Glutamatergic neuron (in vitro differentiated cells): Measurements from ENCODE around the gene RALGAPA2. TPM values are rescaled to one million over a fixed set of nuclear protein-coding genes. Genes with fewer than 3 reads are reported as not detected.

Source experiments
- DNase-seq: peaks from one replicate; pipeline ENCODE4 v3.0.0; 2022
- H3K27ac Mint-ChIP-seq: one replicate; pipeline ENCODE4 v1.8.0; 2020; ENCODE audit warnings: mild to moderate bottlenecking, mixed read lengths, inconsistent platforms; ENCODE audit not compliant: unreplicated experiment
- H3K27me3 Mint-ChIP-seq: one replicate; pipeline ENCODE4 v1.8.0; 2020; ENCODE audit warnings: mild to moderate bottlenecking, moderate library complexity, mixed read lengths, inconsistent platforms; ENCODE audit not compliant: unreplicated experiment
- H3K36me3 Mint-ChIP-seq: one replicate; pipeline ENCODE4 v1.8.0; 2020; ENCODE audit warnings: mild to moderate bottlenecking, mixed read lengths, inconsistent platforms; ENCODE audit not compliant: unreplicated experiment
- H3K4me1 Mint-ChIP-seq: one replicate; pipeline ENCODE4 v1.8.0; 2020; ENCODE audit warnings: mild to moderate bottlenecking, low read depth, mixed read lengths, inconsistent platforms; ENCODE audit not compliant: unreplicated experiment
- H3K4me3 Mint-ChIP-seq: one replicate; pipeline ENCODE4 v1.8.0; 2020; ENCODE audit warnings: mild to moderate bottlenecking, mixed read lengths, inconsistent platforms; ENCODE audit not compliant: unreplicated experiment
- H3K9me3 Mint-ChIP-seq: one replicate; pipeline ENCODE4 v1.8.0; 2020; ENCODE audit warnings: mild to moderate bottlenecking, moderate library complexity, mixed read lengths, inconsistent platforms; ENCODE audit not compliant: unreplicated experiment
- total RNA-seq: library from RNA; stranded (reverse); fragmentation: NEBNext Ultra II Directional; extraction: Animal tissue kit (Norgen Biotek cat#: 25700); gene quantifications from one replicate; pipeline ENCODE4 v1.2.1, GENCODE V29; 2021; ENCODE audit not compliant: unreplicated experiment
- TF ChIP-seq, protein P1 (sequence below): fragments of 200-600 bp; sonication (generic); IDR thresholded peaks from one replicate; pipeline ENCODE4 v1.5.0; 2021; ENCODE audit not compliant: partially characterized antibody, unreplicated experiment

The RALGAPA2 gene
- total RNA-seq, 1 donor from 2014 or later, result 60.9 TPM

DNA sequence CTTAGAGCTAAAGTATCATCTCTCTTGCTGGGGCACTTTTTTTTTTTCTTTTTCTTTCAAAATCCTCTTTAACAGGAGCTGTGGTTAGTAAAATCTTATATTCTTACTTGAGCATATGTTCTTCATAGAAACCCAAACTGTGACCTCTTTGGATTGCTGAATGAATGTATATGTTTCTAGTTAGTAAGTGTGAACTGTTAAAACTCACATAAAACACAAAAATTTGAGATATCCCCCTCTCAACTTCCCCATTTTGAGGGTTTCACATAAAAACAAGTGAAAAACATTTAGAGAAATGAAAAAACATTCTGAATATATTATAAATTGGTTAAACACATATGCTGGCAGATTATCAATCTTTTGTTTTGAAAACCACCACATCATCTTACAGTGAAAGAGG is 266.4 kb downstream of the RALGAPA2 start:
- TF ChIP-seq, protein P1, sequence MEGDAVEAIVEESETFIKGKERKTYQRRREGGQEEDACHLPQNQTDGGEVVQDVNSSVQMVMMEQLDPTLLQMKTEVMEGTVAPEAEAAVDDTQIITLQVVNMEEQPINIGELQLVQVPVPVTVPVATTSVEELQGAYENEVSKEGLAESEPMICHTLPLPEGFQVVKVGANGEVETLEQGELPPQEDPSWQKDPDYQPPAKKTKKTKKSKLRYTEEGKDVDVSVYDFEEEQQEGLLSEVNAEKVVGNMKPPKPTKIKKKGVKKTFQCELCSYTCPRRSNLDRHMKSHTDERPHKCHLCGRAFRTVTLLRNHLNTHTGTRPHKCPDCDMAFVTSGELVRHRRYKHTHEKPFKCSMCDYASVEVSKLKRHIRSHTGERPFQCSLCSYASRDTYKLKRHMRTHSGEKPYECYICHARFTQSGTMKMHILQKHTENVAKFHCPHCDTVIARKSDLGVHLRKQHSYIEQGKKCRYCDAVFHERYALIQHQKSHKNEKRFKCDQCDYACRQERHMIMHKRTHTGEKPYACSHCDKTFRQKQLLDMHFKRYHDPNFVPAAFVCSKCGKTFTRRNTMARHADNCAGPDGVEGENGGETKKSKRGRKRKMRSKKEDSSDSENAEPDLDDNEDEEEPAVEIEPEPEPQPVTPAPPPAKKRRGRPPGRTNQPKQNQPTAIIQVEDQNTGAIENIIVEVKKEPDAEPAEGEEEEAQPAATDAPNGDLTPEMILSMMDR, result no peak
- Mint-ChIP-seq H3K9me3 (peaks cover 3% of the 10 kb centered on the region), H3K4me1 (peaks cover 61% of the 10 kb centered on the region), H3K27ac (no peak overlapping the region), H3K4me3 (no peak overlapping the region), H3K27me3 (no peaks in the 10 kb centered on the region), H3K36me3 (no peaks in the 10 kb centered on the region)
- DNase-seq, result no peak

GRCh38 chr20:20443504-20443903 is 268.9 kb downstream of the RALGAPA2 start:
- no peak for DNase-seq
- Mint-ChIP-seq H3K27ac (no peak overlapping the region), H3K36me3 (no peaks in the 10 kb centered on the region), H3K4me3 (no peak overlapping the region), H3K27me3 (no peaks in the 10 kb centered on the region), H3K9me3 (peaks cover 3% of the 10 kb centered on the region), H3K4me1 (peaks cover 56% of the 10 kb centered on the region)
- TF ChIP-seq, protein P1, result no peak

DNA sequence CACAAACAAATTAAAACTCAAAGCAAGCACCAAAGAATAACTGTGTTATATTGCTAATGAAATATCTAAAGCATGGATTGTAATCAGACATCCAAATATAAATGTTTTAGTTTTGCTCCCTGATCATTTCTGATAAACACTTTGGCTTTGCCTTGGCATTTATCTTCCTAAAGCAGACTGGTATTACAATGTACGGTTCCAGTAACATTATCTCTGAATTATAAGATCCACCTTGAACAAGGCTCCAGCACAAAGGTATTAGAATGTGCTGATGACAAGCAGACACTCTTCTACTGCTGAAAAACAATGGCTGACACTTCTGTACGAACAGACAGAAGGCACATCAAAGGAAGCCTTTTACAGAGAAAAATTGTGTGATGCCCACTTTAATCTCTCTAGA is 270.0 kb downstream of the RALGAPA2 start:
- peaks cover 3% of the 10 kb centered on the region for H3K9me3 Mint-ChIP-seq
- peaks cover 49% of the 10 kb centered on the region for H3K4me1 Mint-ChIP-seq
- no peak for DNase-seq
- no peak overlapping the region for H3K4me3 Mint-ChIP-seq
- H3K36me3 Mint-ChIP-seq, result no peaks in the 10 kb centered on the region
- peaks cover 2% of the 10 kb centered on the region for H3K27me3 Mint-ChIP-seq
- H3K27ac Mint-ChIP-seq, result no peak overlapping the region
- TF ChIP-seq, protein P1, result no peak

DNA sequence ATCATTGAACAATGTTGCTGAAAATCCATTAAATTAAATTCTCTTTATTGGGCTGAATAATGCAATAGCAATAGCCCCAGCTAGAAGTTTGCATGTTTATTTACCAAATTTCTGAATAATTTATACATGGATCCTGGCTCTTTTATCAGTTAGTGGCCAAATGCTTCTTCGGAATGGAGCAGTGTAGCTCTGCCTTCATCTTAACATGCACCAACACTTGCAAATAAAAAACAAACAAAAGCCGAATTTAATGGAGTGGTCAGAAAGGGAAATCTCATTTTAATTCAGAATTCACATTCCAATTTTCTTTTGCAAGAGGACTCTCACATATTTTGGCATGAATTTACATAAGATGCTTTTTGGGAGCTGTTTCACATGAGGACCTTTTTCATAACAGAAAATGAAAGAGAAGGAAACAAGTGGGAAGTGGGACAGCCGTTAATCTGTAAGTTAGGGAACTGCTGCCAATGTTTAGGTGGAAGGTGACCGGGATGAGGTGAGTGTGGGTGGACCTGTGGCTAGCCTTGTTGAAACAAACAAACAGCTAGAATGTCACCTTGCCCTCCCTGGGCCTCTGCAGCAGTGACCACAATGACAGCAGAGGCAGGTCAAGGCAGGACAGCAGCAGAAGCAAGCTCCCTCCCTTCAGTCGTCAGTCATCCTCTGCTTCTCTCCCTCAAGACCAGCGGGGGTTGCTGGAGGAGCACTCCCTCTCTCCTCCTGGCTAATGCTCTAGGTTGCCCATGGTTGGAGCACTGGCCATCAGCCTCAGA is 271.4 kb downstream of the RALGAPA2 start:
- peak overlapping the region; percentile 44 for H3K27ac Mint-ChIP-seq
- no peaks in the 10 kb centered on the region for H3K36me3 Mint-ChIP-seq
- DNase-seq, result no peak
- TF ChIP-seq, protein P1, result no peak
- H3K4me1 Mint-ChIP-seq, result peaks cover 45% of the 10 kb centered on the region
- peaks cover 1% of the 10 kb centered on the region for H3K9me3 Mint-ChIP-seq
- H3K4me3 Mint-ChIP-seq, result no peak overlapping the region
- H3K27me3 Mint-ChIP-seq, result peaks cover 2% of the 10 kb centered on the region

DNA sequence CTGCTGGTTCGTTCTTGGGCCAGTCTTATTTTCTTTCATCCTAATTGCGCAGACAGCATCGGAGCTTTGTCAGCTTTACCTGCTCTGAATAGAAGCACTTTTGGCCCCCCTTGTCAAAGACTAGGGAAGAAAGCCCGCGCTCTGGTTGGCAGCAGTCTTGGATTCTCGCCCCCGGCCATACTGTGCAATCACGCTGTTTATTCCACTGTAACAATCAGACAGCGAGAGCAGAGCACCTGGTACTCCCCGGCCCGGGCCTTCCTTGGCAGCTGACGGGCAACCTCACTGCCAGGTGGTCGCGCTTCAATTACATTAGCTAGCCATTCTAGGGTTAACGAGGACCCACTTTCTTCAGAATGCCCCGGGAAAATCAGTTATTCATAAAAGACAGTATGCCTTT is 272.0 kb downstream of the RALGAPA2 start:
- Mint-ChIP-seq H3K27me3 (peaks cover 2% of the 10 kb centered on the region), H3K27ac (peak overlapping the region; percentile 30), H3K4me3 (no peak overlapping the region), H3K36me3 (no peaks in the 10 kb centered on the region), H3K4me1 (peaks cover 48% of the 10 kb centered on the region), H3K9me3 (peaks cover 1% of the 10 kb centered on the region)
- TF ChIP-seq, protein P1, result no peak
- DNase-seq, result no peak
